Measurements from ENCODE around the gene KLHL36.

GRCh38 chr16:84689111-84689510 lies 40.8 kb downstream of the KLHL36 start:
- no peak for TF ChIP-seq CTCF (IDR thresholded peaks at IDR 0.05)
- TF ChIP-seq POLR2A (IDR thresholded peaks at IDR 0.05): no peak

Data from suprapubic skin (tissue), 3 donors.